Measurements from ENCODE around the gene TAS2R14. TPM values are rescaled to one million over a fixed set of nuclear protein-coding genes. Genes with fewer than 3 reads are reported as not detected.

Gene TAS2R14
- total RNA-seq, 1 experiment from 2014 or later = 2.7 TPM

- no peak for TF ChIP-seq CTCF (IDR thresholded peaks at IDR 0.05; ENCODE audit: insufficient read depth in 1 of 2, low read depth in 1 of 2, low read length in 1 of 2, severe bottlenecking in 1 of 2, unreplicated experiment in 1 of 2)
- H3K4me3 Mint-ChIP-seq (ENCODE audit: unreplicated experiment) = no peak within 1 kb of the TSS
- Histone ChIP-seq H3K4me3 (ENCODE audit: low read depth, low read length) (no peak within 1 kb of the TSS), H3K27me3 (replicated peaks; ENCODE audit: control insufficient read depth, insufficient read depth, low read length) (no peaks in the 10 kb centered on the region), H3K4me1 (no peaks in the 10 kb centered on the region), H3K9me3 (no peaks in the 10 kb centered on the region), H3K36me3 (ENCODE audit: control insufficient read depth, insufficient read depth, low read length) (no peaks in the 10 kb centered on the region)
- intact Hi-C loops (cut with micrococcal nuclease; ENCODE audit: unreplicated experiment) = no loop called here
- ChIA-PET POLR2A (no interaction called here), CTCF (no interaction called here)
- no peak for DNase-seq
- peaks cover 10% of the 10 kb centered on the region for H3K9me3 Mint-ChIP-seq (ENCODE audit: unreplicated experiment)
- H3K4me1 Mint-ChIP-seq (ENCODE audit: low read depth, unreplicated experiment) = no peaks in the 10 kb centered on the region
- H3K27ac Mint-ChIP-seq (ENCODE audit: unreplicated experiment) = no peak within 1 kb of the TSS
- BruUV-seq (replicated peaks) = no TSS peak
- H3K27me3 Mint-ChIP-seq (ENCODE audit: insufficient read depth, unreplicated experiment) = no peaks in the 10 kb centered on the region
- H3K36me3 Mint-ChIP-seq (ENCODE audit: insufficient read depth, unreplicated experiment) = peaks cover 12% of the 10 kb centered on the region
These were observed 10.2 kb downstream of the TAS2R14 start, which contains the start of gene PRH2 for GRCh38 chr12:10928746-10929286. TSS of gene PRH2 (plus strand) at chr12:10929236. CDS start at chr12:10929274, 38 bp downstream.

- intact Hi-C loops (cut with micrococcal nuclease; ENCODE audit: unreplicated experiment) = no loop called here
- Mint-ChIP-seq H3K9me3 (ENCODE audit: unreplicated experiment) (peaks cover 10% of the 10 kb centered on the region), H3K4me3 (ENCODE audit: unreplicated experiment) (no peak overlapping the region), H3K27ac (ENCODE audit: unreplicated experiment) (no peak overlapping the region), H3K4me1 (ENCODE audit: low read depth, unreplicated experiment) (no peaks in the 10 kb centered on the region), H3K27me3 (ENCODE audit: insufficient read depth, unreplicated experiment) (no peaks in the 10 kb centered on the region), H3K36me3 (ENCODE audit: insufficient read depth, unreplicated experiment) (peaks cover 6% of the 10 kb centered on the region)
- Histone ChIP-seq H3K4me1 (no peaks in the 10 kb centered on the region), H3K27me3 (replicated peaks; ENCODE audit: control insufficient read depth, insufficient read depth, low read length) (no peaks in the 10 kb centered on the region), H3K9me3 (no peaks in the 10 kb centered on the region), H3K36me3 (ENCODE audit: control insufficient read depth, insufficient read depth, low read length) (no peaks in the 10 kb centered on the region), H3K4me3 (ENCODE audit: low read depth, low read length) (no peak overlapping the region)
- no peak for DNase-seq
- BruUV-seq (replicated peaks) = no TSS peak
- ChIA-PET POLR2A (interaction anchor here (0.6 kb wide), 1 partner anchor 1863 kb away, joined by 3 read pairs; no protein-coding TSS in a partner anchor), CTCF (interaction anchor here (1.0 kb wide), 1 partner anchor 305 kb away, joined by 3 read pairs; no protein-coding TSS in a partner anchor)
- no peak for TF ChIP-seq CTCF (IDR thresholded peaks at IDR 0.05; ENCODE audit: insufficient read depth in 1 of 2, low read depth in 1 of 2, low read length in 1 of 2, severe bottlenecking in 1 of 2, unreplicated experiment in 1 of 2)
These were observed 12.8 kb downstream of the TAS2R14 start for GRCh38 chr12:10926269-10926668.

DNA sequence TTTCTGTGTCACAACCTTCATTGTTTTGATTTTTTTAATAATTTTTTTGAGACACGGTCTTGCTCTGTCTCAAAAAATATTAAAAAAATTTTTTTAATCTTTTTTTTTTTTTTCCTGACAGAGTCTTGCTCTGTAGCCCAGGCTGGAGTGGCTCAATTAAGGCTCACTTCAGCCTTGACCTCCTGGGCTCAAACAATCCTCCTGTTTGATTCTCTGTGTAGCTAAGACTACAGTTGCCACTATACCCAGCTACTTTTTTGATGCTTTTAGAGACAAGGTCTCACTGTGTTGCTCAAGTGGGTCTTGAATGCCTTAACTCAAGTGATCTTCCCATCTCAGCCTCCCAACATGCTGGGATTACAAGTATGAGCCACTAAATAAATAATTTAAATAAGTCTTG, 19.3 kb downstream of the TAS2R14 start:
- H3K27me3 Mint-ChIP-seq (ENCODE audit: insufficient read depth, unreplicated experiment) = no peaks in the 10 kb centered on the region
- intact Hi-C loops (cut with micrococcal nuclease; ENCODE audit: unreplicated experiment) = no loop called here
- Histone ChIP-seq H3K27me3 (replicated peaks; ENCODE audit: control insufficient read depth, insufficient read depth, low read length) (no peaks in the 10 kb centered on the region), H3K4me1 (peaks cover 12% of the 10 kb centered on the region), H3K36me3 (ENCODE audit: control insufficient read depth, insufficient read depth, low read length) (no peaks in the 10 kb centered on the region), H3K4me3 (ENCODE audit: low read depth, low read length) (no peak overlapping the region), H3K9me3 (no peaks in the 10 kb centered on the region)
- ChIA-PET CTCF (interaction anchor here (0.7 kb wide), 1 partner anchor 179 kb away, joined by 5 read pairs; no protein-coding TSS in a partner anchor), POLR2A (no interaction called here)
- H3K4me3 Mint-ChIP-seq (ENCODE audit: unreplicated experiment) = no peak overlapping the region
- no peak for TF ChIP-seq CTCF (IDR thresholded peaks at IDR 0.05; ENCODE audit: insufficient read depth in 1 of 2, low read depth in 1 of 2, low read length in 1 of 2, severe bottlenecking in 1 of 2, unreplicated experiment in 1 of 2)
- DNase-seq = no peak
- no TSS peak for BruUV-seq (replicated peaks)
- H3K9me3 Mint-ChIP-seq (ENCODE audit: unreplicated experiment) = peaks cover 5% of the 10 kb centered on the region
- peaks cover 7% of the 10 kb centered on the region for H3K4me1 Mint-ChIP-seq (ENCODE audit: low read depth, unreplicated experiment)
- H3K27ac Mint-ChIP-seq (ENCODE audit: unreplicated experiment) = no peak overlapping the region
- peaks cover 6% of the 10 kb centered on the region for H3K36me3 Mint-ChIP-seq (ENCODE audit: insufficient read depth, unreplicated experiment)
